ENCODE measurements around the gene JAG1. TPM values are rescaled to one million over a fixed set of nuclear protein-coding genes. Genes with fewer than 3 reads are reported as not detected.

JAG1 gene
- polyA plus RNA-seq, 2 of the 4 experiments (the other 2 are of a cell fraction), result 80.9 to 90.0 TPM

- Histone ChIP-seq H3K9me3 (no peaks in the 10 kb centered on the region), H3K27ac (peak overlapping the region; percentile 95 to 97), H3K4me1 (peaks cover 36% of the 10 kb centered on the region), H3K4me3 (peak overlapping the region; percentile 92), H3K4me2 (peak overlapping the region; percentile 91)
- ChIA-PET POLR2A (interaction anchor here (0.5 to 6.1 kb wide), 41 partner anchors 10 to 921 kb away, joined by 3 to 79 read pairs (median 5); partner anchors contain the start of genes MKKS and SLX4IP), CTCF (interaction anchor here (0.9 to 4.7 kb wide), 31 partner anchors 10 to 873 kb away, joined by 3 to 37 read pairs (median 6); no protein-coding TSS in a partner anchor)
- DNase-seq (ENCODE audit: low read depth in 1 of 2, low spot score in 1 of 2) (no peak), FAIRE-seq (no peak), ATAC-seq (peak; percentile 0 to 3; a peak in 4 of 6 replicates)
- under 1% methylated on average over 64 of the region's 73 CpGs for WGBS (ENCODE audit: missing lambda C conversion rate)
- TF ChIP-seq TP53 (CRISPR knock-in tag; IDR thresholded peaks at IDR 0.05), result no peak
- no peak for TF ChIP-seq MAZ (IDR thresholded peaks at IDR 0.05; ENCODE audit: borderline replicate concordance, low read depth, low read length)
- TF ChIP-seq NPAS2 (CRISPR knock-in tag; IDR thresholded peaks at IDR 0.05; ENCODE audit: borderline replicate concordance), result 0 out of 2 replicates have a peak, but pooled peaks have one; percentile 4
- TF ChIP-seq CHD2 (IDR thresholded peaks at IDR 0.05; ENCODE audit: low read length, partially characterized antibody), result no peak
- TF ChIP-seq RNF2 (IDR thresholded peaks at IDR 0.05; ENCODE audit: borderline replicate concordance, low read depth), result no peak
- peak in 1 of 2 experiments; percentile 1; a peak in 1 of 5 replicates for TF ChIP-seq RAD21 (conservative IDR thresholded peaks at IDR 0.05 in 1 of 2, IDR thresholded peaks at IDR 0.05 in 1 of 2)
- no peak for TF ChIP-seq KDM5A (IDR thresholded peaks at IDR 0.05)
- peak; percentile 29; the same call in 1 of the 2 replicates for TF ChIP-seq PHF8 (IDR thresholded peaks at IDR 0.05; ENCODE audit: borderline replicate concordance, low read depth)
Observed at GRCh38 chr20:10673176-10673841, 490 bp downstream of the JAG1 start.

GRCh38 chr20:10672624-10673127 lies 1.1 kb downstream of the JAG1 start:
- DNase-seq (ENCODE audit: low read depth in 1 of 2, low spot score in 1 of 2) (no peak), FAIRE-seq (no peak), ATAC-seq (no peak)
- CTCF ChIA-PET, result interaction anchor here (0.7 to 4.7 kb wide), 11 partner anchors 33 to 694 kb away, joined by 3 to 37 read pairs (median 9); no protein-coding TSS in a partner anchor
- no peak; a peak in 1 of 5 replicates for TF ChIP-seq JUN (IDR thresholded peaks at IDR 0.05)
- TF ChIP-seq MAFK (IDR thresholded peaks at IDR 0.05; ENCODE audit: partially characterized antibody), result no peak
- 0 out of 2 replicates have a peak, but pooled peaks have one; percentile 21 for TF ChIP-seq EHF (CRISPR knock-in tag; IDR thresholded peaks at IDR 0.05)
- TF ChIP-seq, protein P1, sequence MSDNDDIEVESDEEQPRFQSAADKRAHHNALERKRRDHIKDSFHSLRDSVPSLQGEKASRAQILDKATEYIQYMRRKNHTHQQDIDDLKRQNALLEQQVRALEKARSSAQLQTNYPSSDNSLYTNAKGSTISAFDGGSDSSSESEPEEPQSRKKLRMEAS (IDR thresholded peaks at IDR 0.05), result peak; percentile 12; the same call in 1 of the 2 replicates
- POLR2A ChIA-PET, result interaction anchor here (0.6 to 6.1 kb wide), 8 partner anchors 35 to 595 kb away, joined by 3 to 79 read pairs (median 14); no protein-coding TSS in a partner anchor
- Histone ChIP-seq H3K4me1 (peaks cover 43% of the 10 kb centered on the region), H3K9me3 (no peaks in the 10 kb centered on the region), H3K27ac (peak overlapping the region; percentile 95 to 97), H3K4me2 (peak overlapping the region; percentile 91), H3K4me3 (peak overlapping the region; percentile 92)
- WGBS (ENCODE audit: missing lambda C conversion rate), result 3% methylated on average over 43 of the region's 47 CpGs

DNA sequence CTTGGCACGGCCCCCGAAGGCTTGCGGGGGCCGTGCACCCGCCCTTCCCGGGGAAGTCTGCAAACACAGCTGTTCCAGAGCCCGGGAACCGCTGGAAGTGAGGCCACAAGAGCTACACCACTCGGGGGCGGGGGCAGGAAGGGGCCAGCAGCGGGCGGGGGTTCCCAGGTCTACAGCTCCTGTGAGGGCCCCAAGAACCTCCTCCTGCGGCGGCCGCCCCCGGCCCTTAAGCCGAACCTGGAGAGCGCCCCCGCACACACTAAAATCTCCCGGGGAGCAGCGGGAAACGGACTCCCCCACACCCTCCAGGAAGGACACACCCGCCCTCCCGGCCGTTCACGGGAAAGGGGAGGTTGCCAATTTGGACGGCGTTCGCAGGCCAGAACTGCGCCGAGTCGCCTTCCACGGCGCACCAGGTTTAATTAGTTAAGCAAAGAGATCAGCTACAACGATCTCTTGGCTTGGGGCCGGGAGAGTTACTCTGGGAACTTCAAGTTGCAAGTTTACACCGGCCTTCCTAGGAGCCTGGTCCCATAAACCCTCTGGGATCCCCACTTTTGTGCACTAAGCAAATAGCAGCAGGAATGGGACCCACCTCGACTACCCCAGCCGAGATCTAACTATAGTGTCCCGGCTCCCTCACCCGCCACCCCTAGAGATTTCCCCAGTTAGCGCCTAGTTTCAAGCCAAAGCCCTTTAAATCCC lies 1.7 kb downstream of the JAG1 start:
- peak overlapping the region; percentile 92 for H3K4me3 ChIP-seq
- H3K27ac ChIP-seq, result peak overlapping the region; percentile 95 to 97
- peaks cover 49% of the 10 kb centered on the region for H3K4me1 ChIP-seq
- H3K9me3 ChIP-seq, result no peaks in the 10 kb centered on the region
- DNase-seq (ENCODE audit: low read depth in 1 of 2, low spot score in 1 of 2) (no peak), ATAC-seq (peak; percentile 8 to 14; a peak in 3 of 6 replicates), FAIRE-seq (no peak)
- H3K4me2 ChIP-seq, result peak overlapping the region; percentile 91
- CTCF ChIA-PET, result interaction anchor here (0.7 to 3.0 kb wide), 52 partner anchors 9 to 1055 kb away, joined by 3 to 30 read pairs (median 4); partner anchors contain the start of genes MKKS and SLX4IP
- POLR2A ChIA-PET, result interaction anchor here (0.7 to 6.1 kb wide), 14 partner anchors 10 to 783 kb away, joined by 3 to 79 read pairs (median 7); partner anchors contain the start of genes MKKS and SLX4IP
- WGBS (ENCODE audit: missing lambda C conversion rate), result under 1% methylated on average over 30 of the region's 42 CpGs
- TF ChIP-seq RAD21 (conservative IDR thresholded peaks at IDR 0.05 in 1 of 2, IDR thresholded peaks at IDR 0.05 in 1 of 2), result no peak
- TF ChIP-seq RNF2 (IDR thresholded peaks at IDR 0.05; ENCODE audit: borderline replicate concordance, low read depth), result 0 out of 2 replicates have a peak, but pooled peaks have one; percentile 8
- peak in 1 of 2 experiments; percentile 52; a peak in 3 of 5 replicates for TF ChIP-seq JUN (IDR thresholded peaks at IDR 0.05)
- 0 out of 2 replicates have a peak, but pooled peaks have one; percentile 8 for TF ChIP-seq REST (IDR thresholded peaks at IDR 0.05)
- 0 out of 2 replicates have a peak, but pooled peaks have one; percentile 25 for TF ChIP-seq KDM5A (IDR thresholded peaks at IDR 0.05)
